H1 (cell line): Measurements from ENCODE around the gene SCFD1.

ENCODE experiments used
- ATF2 ChIP-seq: IDR thresholded peaks from 2 replicates; pipeline ENCODE4 v1.6.1; 2012; ENCODE audit warnings: low read length, inconsistent platforms
- CEBPB ChIP-seq: IDR thresholded peaks from 2 replicates; pipeline ENCODE4 v1.6.1; 2012; ENCODE audit warnings: low read depth, low read length
- CTCF ChIP-seq, 3 experiments: IDR thresholded peaks; 1 replicate in 2 of 3; 2 replicates in 1 of 3; pipeline versions ENCODE4 v1.5.1 to v1.6.1; 2011; ENCODE audit warnings: low read length in 3 of 3, mild to moderate bottlenecking in 3 of 3, inconsistent platforms in 2 of 3, low read depth in 1 of 3, moderate library complexity in 1 of 3; ENCODE audit not compliant: insufficient read depth in 1 of 3; ENCODE audit errors: control extremely low read depth in 1 of 3
- MAFK ChIP-seq: IDR thresholded peaks from 2 replicates; pipeline ENCODE4 v1.6.1; 2012; ENCODE audit warnings: low read depth, mild to moderate bottlenecking, improper control_type of control experiment, low read length
- NRF1 ChIP-seq: IDR thresholded peaks from 2 replicates; pipeline ENCODE4 v1.6.1; 2011; ENCODE audit warnings: mild to moderate bottlenecking, low read depth, low read length, improper control_type of control experiment
- POLR2A ChIP-seq, 2 experiments: IDR thresholded peaks; 1 replicate in 1 of 2; 2 replicates in 1 of 2; pipeline ENCODE4 v1.6.1; 2011; ENCODE audit warnings: low read depth in 2 of 2, low read length in 2 of 2, mild to moderate bottlenecking in 2 of 2; ENCODE audit errors: control extremely low read depth in 1 of 2
- POLR2AphosphoS5 ChIP-seq: IDR thresholded peaks from 2 replicates; pipeline ENCODE4 v1.6.1; 2011; ENCODE audit warnings: low read depth, low read length
- RBBP5 ChIP-seq: IDR thresholded peaks from 2 replicates; pipeline ENCODE4 v1.7.1; 2012; ENCODE audit warnings: low read depth, mild to moderate bottlenecking, inconsistent platforms, low read length, moderate library complexity, borderline replicate concordance
- SRF ChIP-seq: IDR thresholded peaks from 2 replicates; pipeline ENCODE4 v1.6.1; 2011; ENCODE audit warnings: mild to moderate bottlenecking, low read depth, low read length, moderate library complexity
- ZNF274 ChIP-seq: IDR thresholded peaks from 2 replicates; pipeline ENCODE4 v1.7.0; 2012; ENCODE audit warnings: low read length, borderline replicate concordance; ENCODE audit errors: extremely low read depth
- TF ChIP-seq, protein P1 (sequence below): IDR thresholded peaks from 2 replicates; pipeline ENCODE4 v1.6.1; 2011; ENCODE audit warnings: low read length, improper control_type of control experiment

- no peak for TF ChIP-seq POLR2A (IDR thresholded peaks at IDR 0.05; ENCODE audit: control extremely low read depth in 1 of 2, low read depth in 2 of 2, low read length in 2 of 2)
- TF ChIP-seq NRF1, result no peak
- TF ChIP-seq ZNF274, result no peak
- TF ChIP-seq CTCF (IDR thresholded peaks at IDR 0.05; ENCODE audit: control extremely low read depth in 1 of 3, insufficient read depth in 1 of 3, low read depth in 1 of 3, low read length in 3 of 3), result no peak
- no peak for TF ChIP-seq POLR2AphosphoS5
- no peak for TF ChIP-seq SRF
- TF ChIP-seq RBBP5, result no peak
- TF ChIP-seq MAFK, result no peak
- no peak for TF ChIP-seq CEBPB
- no peak for TF ChIP-seq ATF2
- TF ChIP-seq, protein P1, sequence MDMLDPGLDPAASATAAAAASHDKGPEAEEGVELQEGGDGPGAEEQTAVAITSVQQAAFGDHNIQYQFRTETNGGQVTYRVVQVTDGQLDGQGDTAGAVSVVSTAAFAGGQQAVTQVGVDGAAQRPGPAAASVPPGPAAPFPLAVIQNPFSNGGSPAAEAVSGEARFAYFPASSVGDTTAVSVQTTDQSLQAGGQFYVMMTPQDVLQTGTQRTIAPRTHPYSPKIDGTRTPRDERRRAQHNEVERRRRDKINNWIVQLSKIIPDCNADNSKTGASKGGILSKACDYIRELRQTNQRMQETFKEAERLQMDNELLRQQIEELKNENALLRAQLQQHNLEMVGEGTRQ, result no peak
These were observed 115.8 kb downstream of the SCFD1 start for GRCh38 chr14:30737916-30738315.
